ENCODE measurements around the gene MYO1A. TPM values are rescaled to one million over a fixed set of nuclear protein-coding genes. Genes with fewer than 3 reads are reported as not detected.
A peak's percentile ranks its signal among the peaks of the same experiment; 100 is the strongest.

The MYO1A gene
- total RNA-seq, 1 donor from 2014 or later = not detected

DNA sequence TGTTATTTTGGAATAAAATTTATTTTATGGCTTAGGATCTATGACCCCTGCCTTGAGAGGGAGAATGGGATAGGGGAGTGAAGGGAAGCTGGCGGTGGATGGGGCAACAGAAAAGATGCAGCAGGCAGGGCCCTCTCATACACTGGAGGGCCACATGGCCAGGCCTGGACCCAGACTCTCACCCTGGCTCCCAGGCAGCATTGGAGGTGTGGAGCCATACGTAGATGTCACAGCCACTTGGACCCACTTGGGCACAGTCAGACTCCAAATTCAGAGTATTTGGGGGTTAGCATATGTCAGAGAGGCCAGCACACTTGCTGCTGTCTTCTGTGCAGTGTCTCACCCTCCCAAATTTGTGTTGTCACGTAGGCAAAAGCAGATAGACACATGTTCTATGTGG lies 45.5 kb upstream of the MYO1A start:
- H3K4me3 ChIP-seq (ENCODE audit: low read depth, low read length) = no peak overlapping the region
- TF ChIP-seq CTCF (conservative IDR thresholded peaks at IDR 0.05; ENCODE audit: low read depth, low read length) = no peak
- no peak for DNase-seq (ENCODE audit: low read depth)

GRCh38 chr12:57094208-57095160 lies 44.6 kb upstream of the MYO1A start:
- no peak for TF ChIP-seq CTCF (conservative IDR thresholded peaks at IDR 0.05; ENCODE audit: low read depth, low read length)
- H3K4me3 ChIP-seq (ENCODE audit: low read depth, low read length) = no peak overlapping the region
- no peak for DNase-seq (ENCODE audit: low read depth)

DNA sequence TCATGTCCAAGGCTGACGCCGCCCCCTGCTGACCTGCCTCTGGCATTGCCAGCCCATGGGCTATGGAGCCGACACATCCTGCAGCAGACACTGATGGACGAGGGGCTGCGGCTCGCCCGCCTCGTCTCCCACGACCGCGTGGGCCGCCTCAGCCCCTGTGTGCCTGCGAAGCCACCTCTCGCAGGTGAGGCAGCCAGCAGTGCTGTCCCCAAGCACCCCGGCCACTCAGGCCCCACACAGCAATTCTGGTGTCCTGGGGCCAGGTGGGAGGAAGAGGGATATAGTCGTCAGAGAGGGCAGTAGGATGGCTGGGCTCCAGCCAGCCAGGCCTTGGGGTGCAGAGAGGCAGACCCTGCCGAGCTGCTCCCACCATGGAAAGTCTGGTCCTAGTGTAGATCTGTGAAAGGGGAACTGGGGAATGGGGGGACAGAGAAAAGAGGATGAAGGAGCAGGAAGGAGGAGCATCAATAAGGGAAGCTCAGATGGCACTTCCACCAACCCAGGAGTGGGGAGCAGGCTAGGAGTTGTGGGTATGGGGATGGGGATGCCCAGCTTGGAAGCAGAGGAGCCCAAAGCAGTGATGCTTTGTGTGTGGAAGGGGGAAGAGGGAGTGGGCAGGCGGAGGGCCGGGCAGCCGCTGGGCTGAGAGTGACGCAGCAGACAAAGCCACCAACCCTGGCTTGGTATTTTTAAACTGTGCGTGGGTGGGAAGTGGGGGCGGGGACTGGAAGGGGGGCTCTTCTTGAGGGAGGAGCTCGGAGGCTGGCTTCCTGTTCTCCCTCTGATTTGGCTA lies 43.7 kb upstream of the MYO1A start:
- no peak overlapping the region for H3K4me3 ChIP-seq (ENCODE audit: low read depth, low read length)
- TF ChIP-seq CTCF (conservative IDR thresholded peaks at IDR 0.05; ENCODE audit: low read depth, low read length) = peak; percentile 61
- no peak for DNase-seq (ENCODE audit: low read depth)

DNA sequence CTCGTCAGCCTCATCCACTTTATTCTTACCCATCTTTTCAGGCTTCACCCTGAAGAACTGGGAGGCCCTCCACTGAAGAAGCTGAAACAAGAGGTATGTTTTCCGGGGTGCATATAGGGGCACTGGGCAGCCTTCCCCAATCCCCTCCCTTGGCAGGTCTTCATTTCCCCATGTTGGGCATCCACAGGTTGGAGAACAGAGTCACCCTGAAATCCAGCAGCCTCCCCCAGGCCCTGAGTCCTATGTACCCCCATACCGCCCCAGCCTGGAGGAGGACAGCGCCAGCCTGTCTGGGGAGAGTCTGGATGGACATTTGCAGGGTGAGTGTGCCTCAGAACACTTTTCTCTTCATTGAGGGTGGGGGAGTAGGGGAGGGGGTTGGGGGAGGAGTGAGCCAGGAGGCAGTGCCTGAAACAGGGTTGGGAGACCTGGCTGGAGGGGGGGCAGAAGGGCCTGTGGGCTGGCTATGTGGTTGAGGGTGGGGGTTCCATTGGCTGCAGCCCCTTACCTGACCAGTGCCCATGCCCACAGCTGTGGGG lies 43.0 kb upstream of the MYO1A start:
- no peak for DNase-seq (ENCODE audit: low read depth)
- H3K4me3 ChIP-seq (ENCODE audit: low read depth, low read length) = no peak overlapping the region
- no peak for TF ChIP-seq CTCF (conservative IDR thresholded peaks at IDR 0.05; ENCODE audit: low read depth, low read length)

GRCh38 chr12:57092529-57092862 lies 42.6 kb upstream of the MYO1A start:
- H3K4me3 ChIP-seq (ENCODE audit: low read depth, low read length) = no peak overlapping the region
- TF ChIP-seq CTCF (conservative IDR thresholded peaks at IDR 0.05; ENCODE audit: low read depth, low read length) = no peak
- DNase-seq (ENCODE audit: low read depth) = no peak

- H3K4me3 ChIP-seq (ENCODE audit: low read depth, low read length) = peak overlapping the region; percentile 93
- no peak for TF ChIP-seq CTCF (conservative IDR thresholded peaks at IDR 0.05; ENCODE audit: low read depth, low read length)
- DNase-seq (ENCODE audit: low read depth) = no peak
Measured at GRCh38 chr12:57091638-57092528, 42.0 kb upstream of the MYO1A start.

All from epithelial cell of proximal tubule (primary cell).